SK-N-SH treated with all-trans-retinoic acid at 6 μM for 48 hours (cell line): ENCODE measurements around the gene MST1.

Experiments
- CSDC2 ChIP-seq: fragments of 250-450 bp; sonication (Bioruptor Pico); IDR thresholded peaks from 2 replicates; pipeline ENCODE4 v1.5.0; 2020; ENCODE audit warnings: mild to moderate bottlenecking, moderate library complexity
- ZFP30 ChIP-seq: fragments of 450-650 bp; formaldehyde crosslinking; IDR thresholded peaks from 2 replicates; pipeline ENCODE4 v1.5.0; 2022; ENCODE audit warnings: mild to moderate bottlenecking, moderate library complexity
- ZNF565 ChIP-seq: fragments of 450-650 bp; formaldehyde crosslinking; conservative IDR thresholded peaks from 2 replicates; pipeline ENCODE4 v1.5.0; 2020; ENCODE audit warnings: low read depth, mild to moderate bottlenecking, moderate library complexity
- ZNF8 ChIP-seq: fragments of 450-650 bp; formaldehyde crosslinking; IDR thresholded peaks from 2 replicates; pipeline ENCODE4 v1.5.0; 2020; ENCODE audit warnings: mild to moderate bottlenecking, moderate library complexity
- TF ChIP-seq, protein P1 (sequence below): fragments of 250-450 bp; sonication (Bioruptor Pico); IDR thresholded peaks from 2 replicates; pipeline ENCODE4 v1.8.0; 2020; ENCODE audit warnings: mild to moderate bottlenecking, moderate library complexity, borderline replicate concordance
- TF ChIP-seq, protein P2 (sequence below): fragments of 250-450 bp; sonication (Bioruptor Pico); IDR thresholded peaks from 2 replicates; pipeline ENCODE4 v1.5.1; 2020; ENCODE audit warnings: low read depth, mild to moderate bottlenecking, moderate library complexity

DNA sequence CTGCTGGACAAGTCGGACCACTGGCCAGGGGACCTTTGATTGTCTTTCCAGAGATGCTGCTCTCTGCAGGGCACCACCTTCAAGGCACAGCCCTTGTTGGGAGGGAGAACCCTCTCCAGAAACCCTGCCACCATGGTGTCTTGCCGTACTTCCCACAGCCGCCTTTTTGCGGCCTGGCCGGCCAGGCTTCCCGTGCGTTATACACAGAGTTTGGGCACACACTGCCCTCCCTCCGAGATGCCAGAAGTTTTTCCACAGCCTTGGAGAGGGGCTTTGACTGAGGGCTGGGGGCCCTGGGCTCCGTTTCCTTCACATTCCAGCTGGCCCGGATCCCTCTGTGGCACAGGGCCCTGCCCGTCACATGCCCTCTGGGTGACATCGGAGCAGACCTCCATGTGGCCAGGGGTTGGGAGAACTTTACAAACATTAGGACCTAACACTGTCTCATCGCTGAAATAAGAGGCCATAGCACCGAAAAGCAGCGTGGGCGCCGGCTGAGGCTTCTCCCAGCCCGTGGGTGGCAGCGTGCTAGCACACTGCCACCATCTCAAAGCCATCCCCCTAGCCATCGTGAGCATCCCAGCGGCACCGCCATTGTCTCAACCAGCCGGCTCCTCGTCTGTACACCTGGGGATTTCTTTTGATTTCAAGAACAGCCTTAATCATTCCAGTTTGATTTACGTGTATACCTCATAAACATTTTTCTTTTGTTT, 21.4 kb downstream of the MST1 start:
- no peak for TF ChIP-seq ZFP30 (CRISPR knock-in tag)
- TF ChIP-seq ZNF8 (CRISPR knock-in tag) = no peak
- no peak for TF ChIP-seq ZNF565 (CRISPR knock-in tag)
- TF ChIP-seq, protein P1, sequence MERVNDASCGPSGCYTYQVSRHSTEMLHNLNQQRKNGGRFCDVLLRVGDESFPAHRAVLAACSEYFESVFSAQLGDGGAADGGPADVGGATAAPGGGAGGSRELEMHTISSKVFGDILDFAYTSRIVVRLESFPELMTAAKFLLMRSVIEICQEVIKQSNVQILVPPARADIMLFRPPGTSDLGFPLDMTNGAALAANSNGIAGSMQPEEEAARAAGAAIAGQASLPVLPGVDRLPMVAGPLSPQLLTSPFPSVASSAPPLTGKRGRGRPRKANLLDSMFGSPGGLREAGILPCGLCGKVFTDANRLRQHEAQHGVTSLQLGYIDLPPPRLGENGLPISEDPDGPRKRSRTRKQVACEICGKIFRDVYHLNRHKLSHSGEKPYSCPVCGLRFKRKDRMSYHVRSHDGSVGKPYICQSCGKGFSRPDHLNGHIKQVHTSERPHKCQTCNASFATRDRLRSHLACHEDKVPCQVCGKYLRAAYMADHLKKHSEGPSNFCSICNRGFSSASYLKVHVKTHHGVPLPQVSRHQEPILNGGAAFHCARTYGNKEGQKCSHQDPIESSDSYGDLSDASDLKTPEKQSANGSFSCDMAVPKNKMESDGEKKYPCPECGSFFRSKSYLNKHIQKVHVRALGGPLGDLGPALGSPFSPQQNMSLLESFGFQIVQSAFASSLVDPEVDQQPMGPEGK (CRISPR knock-in tag) = no peak
- TF ChIP-seq, protein P2, sequence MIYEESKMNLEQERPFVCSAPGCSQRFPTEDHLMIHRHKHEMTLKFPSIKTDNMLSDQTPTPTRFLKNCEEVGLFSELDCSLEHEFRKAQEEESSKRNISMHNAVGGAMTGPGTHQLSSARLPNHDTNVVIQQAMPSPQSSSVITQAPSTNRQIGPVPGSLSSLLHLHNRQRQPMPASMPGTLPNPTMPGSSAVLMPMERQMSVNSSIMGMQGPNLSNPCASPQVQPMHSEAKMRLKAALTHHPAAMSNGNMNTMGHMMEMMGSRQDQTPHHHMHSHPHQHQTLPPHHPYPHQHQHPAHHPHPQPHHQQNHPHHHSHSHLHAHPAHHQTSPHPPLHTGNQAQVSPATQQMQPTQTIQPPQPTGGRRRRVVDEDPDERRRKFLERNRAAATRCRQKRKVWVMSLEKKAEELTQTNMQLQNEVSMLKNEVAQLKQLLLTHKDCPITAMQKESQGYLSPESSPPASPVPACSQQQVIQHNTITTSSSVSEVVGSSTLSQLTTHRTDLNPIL = no peak
- TF ChIP-seq CSDC2 (CRISPR knock-in tag) = no peak
